ENCODE measurements around the gene SLC35G3.

DNA sequence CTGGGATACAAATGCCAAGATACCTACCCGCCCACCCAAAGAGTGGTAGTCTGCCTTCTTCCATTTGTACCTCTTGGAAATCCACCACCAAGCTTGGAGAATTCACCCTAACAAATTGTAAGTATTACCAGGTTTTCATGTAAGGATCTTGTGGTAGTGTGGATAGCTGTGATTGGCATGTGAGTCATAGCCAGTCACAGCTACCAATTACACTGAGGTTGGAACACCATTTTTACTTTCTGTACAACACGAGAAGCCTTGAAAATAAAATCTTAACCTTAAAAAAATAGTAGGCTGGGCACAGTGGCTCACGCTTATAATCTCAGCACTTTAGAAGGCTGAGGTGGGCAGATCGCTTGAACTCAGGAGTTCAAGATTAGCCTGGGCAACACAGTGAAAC is 18.5 kb upstream of the SLC35G3 start:
- no peak for TF ChIP-seq POLR2A (IDR thresholded peaks at IDR 0.05)
- TF ChIP-seq, protein P1, sequence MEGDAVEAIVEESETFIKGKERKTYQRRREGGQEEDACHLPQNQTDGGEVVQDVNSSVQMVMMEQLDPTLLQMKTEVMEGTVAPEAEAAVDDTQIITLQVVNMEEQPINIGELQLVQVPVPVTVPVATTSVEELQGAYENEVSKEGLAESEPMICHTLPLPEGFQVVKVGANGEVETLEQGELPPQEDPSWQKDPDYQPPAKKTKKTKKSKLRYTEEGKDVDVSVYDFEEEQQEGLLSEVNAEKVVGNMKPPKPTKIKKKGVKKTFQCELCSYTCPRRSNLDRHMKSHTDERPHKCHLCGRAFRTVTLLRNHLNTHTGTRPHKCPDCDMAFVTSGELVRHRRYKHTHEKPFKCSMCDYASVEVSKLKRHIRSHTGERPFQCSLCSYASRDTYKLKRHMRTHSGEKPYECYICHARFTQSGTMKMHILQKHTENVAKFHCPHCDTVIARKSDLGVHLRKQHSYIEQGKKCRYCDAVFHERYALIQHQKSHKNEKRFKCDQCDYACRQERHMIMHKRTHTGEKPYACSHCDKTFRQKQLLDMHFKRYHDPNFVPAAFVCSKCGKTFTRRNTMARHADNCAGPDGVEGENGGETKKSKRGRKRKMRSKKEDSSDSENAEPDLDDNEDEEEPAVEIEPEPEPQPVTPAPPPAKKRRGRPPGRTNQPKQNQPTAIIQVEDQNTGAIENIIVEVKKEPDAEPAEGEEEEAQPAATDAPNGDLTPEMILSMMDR (IDR thresholded peaks at IDR 0.05): no peak
